GM20431 (cell line): ENCODE measurements around the gene DPH3.

Experiments used
- in situ Hi-C: fragments of 300-500 bp; cut with MseI, MboI; formaldehyde crosslinking; loops from one replicate; pipeline ENCODE4 v1.15.0; 2020; ENCODE audit warnings: low sequenced_read_pairs; ENCODE audit not compliant: unreplicated experiment

The DPH3 gene

DNA sequence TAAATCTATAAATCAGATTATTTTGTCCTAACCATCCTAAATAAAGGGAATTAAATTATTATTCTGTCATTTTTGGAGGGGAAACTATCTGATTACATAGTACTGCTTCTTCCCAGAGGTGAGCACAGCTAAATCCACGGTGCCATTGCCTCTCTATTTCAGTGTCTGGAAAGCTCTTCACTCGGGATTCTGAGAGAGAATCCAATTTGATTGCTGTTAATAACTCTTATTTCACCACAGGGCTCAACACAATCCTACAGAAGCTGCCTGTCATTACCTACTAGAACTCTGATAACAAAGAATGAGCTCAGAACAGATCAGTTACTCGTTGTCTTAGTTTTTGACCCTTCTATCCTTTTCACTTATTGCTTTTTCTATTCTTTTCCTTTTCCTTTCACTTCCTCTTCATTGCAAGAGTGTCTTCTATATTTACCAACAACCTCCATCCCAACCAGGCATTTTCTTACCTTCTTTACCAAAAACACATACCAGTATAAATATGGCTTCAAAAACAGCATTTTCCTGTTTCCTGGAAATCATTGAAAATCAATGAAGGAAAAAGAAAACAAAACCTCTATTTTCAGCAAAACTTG, 30.7 kb upstream of the DPH3 start:
- in situ Hi-C loops: no loop called here

DNA sequence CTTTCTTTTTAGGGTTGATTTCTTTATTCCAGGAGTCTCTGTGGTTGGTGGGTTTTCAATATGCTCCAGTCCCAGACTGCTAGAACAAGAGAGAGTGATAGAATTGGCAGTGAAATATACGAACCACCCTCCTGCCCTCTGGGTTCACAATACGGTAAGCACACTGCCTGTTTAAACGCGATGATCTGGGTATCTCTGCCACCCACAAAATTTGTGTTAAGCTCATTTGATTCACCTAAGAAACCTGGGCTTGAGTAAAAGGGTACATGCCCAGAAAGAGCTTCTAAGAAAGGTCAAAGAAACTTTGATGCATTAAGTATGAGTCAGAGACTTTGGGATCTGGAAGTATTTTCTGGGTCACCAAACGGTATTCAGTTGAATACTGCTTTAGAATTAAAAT, 30.1 kb upstream of the DPH3 start:
- in situ Hi-C loops: no loop called here

DNA sequence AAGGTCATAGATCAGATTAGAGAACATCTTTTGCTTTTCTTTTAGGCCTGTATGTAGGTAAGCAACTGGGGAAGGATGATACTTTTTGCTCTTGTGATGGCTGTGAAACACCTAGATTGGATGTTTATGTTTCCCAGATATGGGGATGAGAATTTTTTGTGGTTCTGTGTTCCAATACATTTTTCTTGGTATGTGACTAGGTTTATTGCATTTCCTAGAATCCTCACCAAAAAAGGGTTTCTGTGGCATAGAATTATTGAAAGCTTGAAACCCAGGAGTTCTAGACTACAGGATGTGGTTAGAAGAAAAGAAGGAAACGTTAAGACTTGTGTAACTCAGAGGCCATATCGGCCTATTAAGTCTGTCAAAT, 26.1 kb upstream of the DPH3 start:
- in situ Hi-C loops: no loop called here

DNA sequence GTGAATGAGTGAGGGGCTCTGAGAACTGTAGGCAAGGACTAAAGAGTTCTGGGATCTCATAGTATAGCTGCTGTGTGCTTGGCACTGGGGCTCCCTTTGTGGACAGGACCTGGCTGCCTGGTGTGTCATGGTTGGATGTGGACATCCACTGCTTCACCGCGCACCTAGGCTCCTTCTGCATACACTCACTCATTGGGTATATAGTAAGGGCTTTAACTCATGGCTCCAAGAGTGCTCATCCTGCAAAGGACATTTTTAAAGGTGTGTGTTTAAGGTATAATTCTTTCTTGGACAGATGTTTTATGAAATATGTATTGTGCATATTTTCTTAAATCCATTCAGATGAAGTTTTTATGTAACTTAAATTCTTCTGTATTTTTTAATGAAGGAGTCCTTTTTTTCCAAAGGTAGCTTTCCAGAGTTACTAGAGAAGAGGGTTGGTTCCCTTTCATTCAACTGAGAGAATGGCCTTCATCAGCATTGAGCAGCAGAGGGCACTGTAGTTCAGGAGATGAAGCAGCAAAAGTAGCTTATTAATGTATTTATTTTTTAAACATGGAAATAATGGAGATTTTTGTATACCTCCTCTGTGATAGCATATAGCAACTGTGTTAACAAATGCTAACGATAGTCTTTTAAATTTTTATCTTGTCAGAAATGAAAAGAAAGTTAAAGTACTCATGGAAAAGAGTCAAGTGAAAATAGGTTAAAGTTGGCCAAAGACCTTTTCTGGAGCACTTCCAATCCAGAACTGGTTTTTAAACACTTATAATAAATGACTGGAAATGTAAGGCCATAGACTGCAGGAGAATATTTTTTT, 25.5 kb upstream of the DPH3 start:
- in situ Hi-C loops: no loop called here

DNA sequence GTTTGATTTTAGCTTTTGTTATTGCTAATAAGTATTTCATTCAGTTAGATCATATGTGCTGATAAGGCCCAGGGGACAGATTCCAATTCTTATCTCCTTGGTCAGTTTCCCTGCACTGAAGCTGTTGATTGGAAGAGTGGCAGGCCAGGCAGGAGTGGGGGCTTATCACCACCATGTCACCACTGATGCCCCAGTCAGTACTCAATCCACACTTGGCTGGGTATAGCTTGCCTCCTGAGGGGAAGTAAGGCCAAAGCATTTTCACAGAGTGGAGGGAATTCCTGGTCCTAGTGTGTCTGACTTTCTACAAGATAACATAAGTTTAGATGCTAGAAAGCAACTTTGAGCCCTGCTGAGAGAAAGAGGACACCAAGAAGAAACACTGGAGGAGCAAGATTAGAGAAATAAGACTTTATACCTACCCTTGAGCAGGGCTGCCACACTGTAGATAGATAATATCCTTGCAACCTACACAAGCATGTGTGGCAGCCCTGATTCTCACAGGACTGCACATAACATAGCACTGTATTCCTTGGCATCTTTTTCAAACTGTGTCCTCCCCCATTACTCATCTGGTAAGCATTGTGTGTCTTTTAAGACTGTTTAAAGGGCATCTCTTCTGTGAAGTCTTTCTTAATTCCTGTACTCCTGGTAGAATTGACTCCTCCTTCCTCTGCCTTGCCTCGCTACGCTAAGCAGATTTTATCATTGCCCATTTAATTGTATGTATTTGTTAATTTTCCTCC, 24.6 kb upstream of the DPH3 start:
- in situ Hi-C loops: loop anchor here (10.0 kb wide), 1 partner anchor 265 kb away; no protein-coding TSS in a partner anchor

DNA sequence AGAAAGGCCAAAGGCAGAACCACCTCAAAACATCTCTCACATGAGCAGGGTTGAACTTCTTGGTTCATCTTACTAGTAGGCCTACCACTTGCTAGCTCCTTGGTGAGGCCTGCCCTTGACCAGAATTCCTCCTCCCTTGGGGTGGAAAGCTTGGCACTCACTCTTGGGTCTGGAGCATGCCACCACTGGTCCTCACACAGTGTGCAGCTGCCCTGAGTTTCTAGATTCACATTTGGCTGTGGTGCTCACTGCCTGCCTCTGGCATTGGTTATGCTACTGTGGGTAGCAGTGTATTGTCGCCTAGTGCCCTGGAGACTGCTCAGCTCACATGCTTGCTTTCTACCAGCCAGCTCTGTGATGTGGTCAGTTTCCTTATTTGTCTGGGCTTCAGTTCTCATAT, 23.9 kb upstream of the DPH3 start:
- in situ Hi-C loops: loop anchor here (10.0 kb wide), 1 partner anchor 266 kb away; no protein-coding TSS in a partner anchor

DNA sequence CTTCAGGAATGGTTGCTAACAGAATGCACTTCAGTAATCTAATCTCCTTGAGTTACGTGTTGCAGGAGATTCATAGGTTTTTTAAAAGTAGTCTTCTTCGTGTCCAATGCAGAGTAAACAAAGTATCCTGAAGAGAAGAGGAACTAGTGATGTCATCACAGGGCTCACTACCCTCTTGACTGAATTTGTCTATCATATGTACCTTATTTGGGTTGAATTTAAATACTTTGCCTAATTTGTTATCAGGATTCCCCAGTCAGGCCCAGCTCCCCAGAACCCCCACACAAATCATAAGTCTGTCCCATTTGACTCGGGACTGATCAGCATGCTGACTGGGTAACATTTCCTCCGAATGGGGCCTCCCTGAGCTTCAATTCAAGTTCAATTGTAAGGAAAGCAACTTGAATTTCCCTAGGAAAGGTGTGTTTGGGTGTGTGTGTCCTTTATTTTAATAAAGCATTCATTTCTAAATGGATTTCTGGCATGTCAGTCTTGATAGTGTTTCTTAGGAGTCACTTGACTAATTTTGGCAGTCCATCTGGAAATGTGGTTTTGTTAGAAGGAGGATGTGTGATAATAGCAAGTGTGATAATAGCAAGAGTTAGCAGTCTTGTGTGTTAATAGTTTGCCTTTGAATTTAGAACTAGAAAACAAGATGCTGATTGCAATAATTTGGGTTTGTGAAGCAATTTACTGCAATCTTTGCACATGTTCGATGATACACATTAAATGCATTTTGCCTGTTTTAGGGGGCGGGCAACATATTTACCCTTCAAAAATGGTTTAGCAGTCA, 22.2 kb upstream of the DPH3 start:
- in situ Hi-C loops: loop anchor here (10.0 kb wide), 1 partner anchor 268 kb away; no protein-coding TSS in a partner anchor

DNA sequence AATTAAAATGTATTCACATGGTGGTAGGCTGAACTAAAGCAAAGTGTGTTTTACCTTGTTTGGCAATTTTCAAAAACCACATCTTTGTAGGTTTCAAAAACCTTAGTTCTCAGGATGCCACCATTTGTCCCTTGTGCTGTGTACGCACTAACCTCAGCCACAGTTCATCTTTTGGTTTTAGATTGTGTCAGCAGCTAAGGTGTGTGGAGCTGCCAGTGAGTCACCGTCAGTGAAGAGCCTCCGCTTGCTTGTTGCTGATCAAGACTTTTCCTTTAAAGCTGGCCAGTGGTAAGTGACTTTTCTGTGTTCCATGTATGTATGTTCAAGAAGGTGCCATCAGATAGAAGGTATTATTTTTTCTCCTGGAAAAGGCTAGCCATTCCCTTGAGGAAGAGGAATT, 21.4 kb upstream of the DPH3 start:
- in situ Hi-C loops: loop anchor here (10.0 kb wide), 1 partner anchor 269 kb away; no protein-coding TSS in a partner anchor

DNA sequence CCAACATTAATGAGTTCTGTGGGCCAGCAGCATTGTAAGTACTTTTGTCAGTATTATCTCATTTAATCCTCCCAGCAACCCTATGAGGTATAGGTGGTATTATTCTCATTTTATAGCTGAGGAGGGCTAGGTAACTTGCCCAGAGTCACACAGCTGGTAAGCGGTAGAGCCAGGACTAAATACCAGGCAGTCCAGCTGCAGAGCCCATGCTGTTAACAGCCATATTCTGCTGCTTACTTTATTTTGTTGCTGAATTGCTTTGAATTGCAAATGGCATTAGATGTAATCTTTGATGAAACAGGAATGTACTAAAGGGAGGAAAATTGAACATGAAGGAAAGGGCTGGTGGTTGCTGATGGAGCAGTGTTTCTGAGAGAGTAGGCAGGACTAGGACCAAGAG, 19.9 kb upstream of the DPH3 start:
- in situ Hi-C loops: loop anchor here (10.0 kb wide), 1 partner anchor 270 kb away; no protein-coding TSS in a partner anchor

DNA sequence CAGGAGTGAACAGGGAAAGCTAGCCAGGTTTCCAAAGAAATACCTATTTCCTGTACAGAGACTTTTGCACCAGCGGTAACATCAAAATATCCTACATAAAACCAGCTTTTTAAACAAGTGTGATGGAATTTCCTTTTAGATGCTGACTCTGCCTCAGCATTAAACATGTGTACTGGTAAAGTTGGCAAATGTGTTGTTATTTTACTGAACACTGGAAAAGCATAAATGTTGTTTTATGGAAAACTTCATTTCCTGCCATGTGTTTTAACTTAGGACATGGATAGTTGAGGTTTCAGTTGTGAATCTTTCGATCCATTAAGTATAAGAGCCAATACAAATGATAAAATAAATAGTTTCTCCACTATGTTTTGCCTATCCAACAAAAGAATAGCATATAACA, 15.9 kb upstream of the DPH3 start:
- in situ Hi-C loops: loop anchor here (10.0 kb wide), 1 partner anchor 274 kb away; no protein-coding TSS in a partner anchor

DNA sequence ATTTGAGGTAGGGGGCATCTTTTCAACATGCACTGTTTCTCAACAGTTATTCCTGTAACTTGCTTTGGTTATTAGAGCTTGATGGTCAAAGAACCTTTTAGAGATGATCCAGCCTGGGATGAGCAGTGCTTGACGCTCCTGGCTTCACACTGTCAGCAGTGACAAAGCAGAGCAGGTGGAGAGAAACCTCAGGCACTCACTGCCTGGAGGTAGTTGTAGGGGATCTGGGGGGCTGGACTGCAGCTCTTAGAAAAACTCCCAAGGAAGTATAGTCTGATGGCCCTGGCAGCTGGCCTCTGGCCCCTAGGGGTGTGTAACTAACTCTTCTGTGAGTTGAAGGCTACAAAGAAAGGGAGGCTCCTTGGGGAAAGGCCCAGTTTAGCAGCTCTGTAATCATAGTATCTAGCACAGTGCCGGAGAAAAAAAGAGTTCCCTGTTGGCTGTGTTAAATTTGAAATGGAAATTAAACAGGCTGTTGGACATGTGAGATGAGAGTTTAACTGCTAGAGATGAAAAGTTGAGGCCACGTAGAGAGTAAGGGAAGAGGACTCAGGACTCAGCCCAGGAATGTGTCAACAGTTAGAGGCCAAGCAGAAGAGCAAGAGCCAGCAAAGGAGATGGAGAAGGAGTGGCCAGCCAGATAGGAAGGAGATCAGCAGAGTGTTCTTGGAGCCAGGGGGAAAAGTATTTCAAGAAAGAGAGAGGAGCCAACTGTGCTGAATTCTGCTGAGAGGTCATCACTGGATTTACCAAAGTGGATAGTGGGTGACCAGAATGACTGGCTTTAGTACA, 14.5 kb upstream of the DPH3 start:
- in situ Hi-C loops: no loop called here

DNA sequence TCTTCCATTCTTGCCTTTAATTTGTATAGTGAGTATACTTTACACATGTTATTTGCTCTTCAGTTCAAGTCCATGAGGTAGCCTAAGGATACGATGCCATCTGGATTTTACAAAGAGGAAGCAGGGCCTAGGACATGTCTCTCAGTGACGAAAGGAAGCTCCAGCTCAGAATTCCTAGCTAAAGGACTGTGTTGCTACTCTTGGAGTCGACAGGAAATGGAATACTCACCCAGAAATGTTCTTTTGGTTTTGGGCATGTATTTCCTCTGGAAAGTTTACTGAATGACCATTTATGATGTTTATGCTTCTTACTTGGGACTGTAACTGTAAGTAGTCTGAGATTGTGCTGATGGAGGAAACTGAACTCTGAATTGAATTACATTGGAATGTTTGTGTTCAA, 12.7 kb upstream of the DPH3 start:
- in situ Hi-C loops: no loop called here

DNA sequence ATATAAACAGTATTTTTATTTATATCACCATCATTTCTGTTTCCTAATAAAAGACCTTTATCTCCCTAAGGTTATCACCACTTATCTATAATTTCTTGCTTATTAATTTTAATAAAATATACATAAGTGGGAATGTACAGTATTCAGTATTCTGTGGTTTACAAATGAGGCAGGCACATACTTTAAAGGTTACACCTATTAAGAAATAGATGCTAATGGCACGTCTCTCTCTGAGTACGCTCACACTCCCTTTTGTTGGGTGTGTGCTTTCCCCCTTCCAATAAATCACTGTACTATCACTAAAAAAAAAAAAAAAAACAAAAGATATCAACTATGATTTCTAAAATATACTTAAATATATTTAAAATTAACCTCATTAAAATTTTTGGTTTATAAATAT, 9.1 kb upstream of the DPH3 start:
- in situ Hi-C loops: no loop called here

DNA sequence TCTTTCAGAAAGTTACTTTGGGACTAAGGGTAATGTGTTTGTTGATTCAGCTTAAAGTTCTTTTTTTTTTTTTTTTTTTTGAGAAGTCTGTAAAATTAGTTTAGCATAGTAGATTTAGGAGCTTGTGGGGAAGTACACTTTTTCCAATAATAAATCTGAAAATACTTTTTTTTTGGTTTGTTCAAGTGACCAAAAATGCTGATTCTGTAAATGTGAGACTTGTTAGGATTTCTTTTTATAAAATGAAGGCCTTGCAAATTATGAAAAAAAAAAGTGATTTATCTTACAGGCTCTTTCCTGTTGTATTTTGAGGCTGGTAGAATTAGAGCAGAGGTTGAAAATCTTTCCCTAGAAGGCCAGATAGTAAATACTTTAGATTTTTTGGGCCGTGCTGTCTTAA, 7.8 kb upstream of the DPH3 start:
- in situ Hi-C loops: no loop called here

DNA sequence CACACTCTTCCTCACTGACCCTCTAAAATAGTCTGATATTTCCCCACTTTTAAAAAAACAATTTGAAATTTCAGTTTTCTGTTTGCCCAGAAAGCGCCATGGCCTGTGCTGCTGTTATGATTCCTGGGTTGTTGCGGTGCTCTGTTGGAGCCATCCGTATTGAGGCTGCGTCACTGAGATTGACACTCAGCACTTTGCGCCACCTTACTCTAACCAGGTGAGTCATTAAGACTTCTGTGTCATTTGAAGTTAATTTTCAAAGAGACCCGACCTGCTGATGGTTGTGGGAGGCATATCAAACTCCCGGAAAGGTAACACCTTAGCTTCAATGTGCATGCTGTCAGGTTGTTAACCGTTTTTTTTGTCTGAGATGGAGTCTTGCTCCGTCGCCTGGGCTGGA, 6.1 kb upstream of the DPH3 start:
- in situ Hi-C loops: no loop called here

DNA sequence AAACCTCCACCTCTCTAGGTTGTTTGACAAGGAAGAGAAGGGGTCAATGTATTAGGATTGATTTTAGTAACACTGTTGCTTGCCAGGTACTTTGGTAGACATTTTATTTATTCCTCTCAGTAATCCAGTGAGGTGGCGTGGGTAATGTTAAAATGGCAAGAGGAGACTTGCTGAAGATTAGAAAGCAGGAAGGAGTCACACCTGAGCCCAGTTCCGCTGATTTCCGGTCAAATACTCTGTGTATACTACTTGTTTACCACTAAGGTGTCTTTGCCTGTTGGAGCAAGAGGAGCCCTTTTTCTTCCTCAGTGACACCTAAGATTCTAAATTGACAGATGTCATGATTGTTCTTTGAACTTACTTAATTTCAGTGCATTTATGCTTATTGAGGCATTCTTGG, 2.0 kb upstream of the DPH3 start:
- in situ Hi-C loops: no loop called here

DNA sequence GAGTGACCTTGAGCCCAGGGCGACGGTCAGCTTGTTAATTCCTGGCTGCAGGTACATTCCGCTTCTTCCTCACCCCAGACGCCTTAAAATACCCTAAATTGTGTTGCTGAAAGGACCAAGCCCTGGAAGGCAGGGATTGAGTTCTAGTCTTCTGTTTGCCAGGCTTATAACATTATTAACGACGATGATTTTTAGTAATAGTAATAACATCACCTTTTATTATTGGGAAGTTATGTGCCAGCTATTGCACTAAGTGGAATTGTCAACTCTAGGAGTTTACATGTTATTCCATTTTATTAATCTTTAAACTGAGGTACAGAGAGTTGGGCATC, 678 bp upstream of the DPH3 start:
- in situ Hi-C loops: no loop called here

DNA sequence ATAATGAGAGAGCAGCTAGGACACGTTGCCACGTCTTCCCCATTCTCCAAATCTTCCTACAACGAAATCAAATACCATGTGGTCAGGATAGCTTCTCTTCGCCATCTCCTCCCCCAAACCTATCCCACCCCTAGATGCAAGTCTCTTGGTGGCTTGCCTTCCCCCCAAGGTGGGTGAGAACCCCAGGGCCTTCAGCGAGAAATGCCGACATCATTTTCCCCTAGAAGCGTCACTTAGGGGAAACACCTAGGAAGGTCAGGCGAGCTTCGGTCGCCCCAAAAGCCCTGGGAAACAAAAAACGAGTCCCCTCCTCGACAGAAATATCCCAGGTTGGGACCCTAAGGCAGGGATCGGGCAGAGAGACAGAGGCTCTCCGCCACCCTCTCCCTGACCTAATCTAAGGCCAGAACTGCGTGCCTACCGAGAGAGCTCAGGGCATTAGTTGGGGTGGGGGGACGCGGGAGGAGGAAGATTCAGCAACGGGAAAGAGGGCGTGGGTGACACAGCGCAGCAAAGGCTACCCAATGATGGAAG, 502 bp downstream of the DPH3 start:
- in situ Hi-C loops: no loop called here

DNA sequence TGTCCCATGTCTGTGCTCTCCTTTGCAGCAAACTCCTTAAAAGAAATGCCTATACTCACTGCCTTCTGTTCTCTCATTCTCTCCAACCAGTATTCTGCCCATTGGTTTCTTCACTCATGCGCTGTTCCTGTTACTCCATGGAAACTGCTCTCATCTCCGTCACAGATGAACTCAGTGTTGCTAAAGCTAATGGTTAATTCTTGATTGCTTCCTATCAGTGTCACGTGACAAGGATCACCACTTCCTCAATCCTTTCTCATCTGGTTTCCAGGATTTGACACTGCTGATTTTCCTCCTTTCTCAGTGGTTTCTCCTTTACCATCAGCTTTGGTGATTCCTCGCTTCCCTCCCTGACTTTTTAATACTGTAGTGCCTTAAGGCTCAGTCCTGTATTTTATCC, 2.6 kb downstream of the DPH3 start:
- in situ Hi-C loops: no loop called here
